Spleen (tissue), 7 donors: ENCODE results near the gene ELFN2.

Source experiments
- POLR2A ChIP-seq, 3 donors: fragments of 450-650 bp; IDR thresholded peaks; one replicate each; pipeline ENCODE4 v1.5.1; 2017; ENCODE audit warnings: antibody characterized with exemption in 3 of 3, mild to moderate bottlenecking in 1 of 3
- TF ChIP-seq, protein P1 (sequence below), 11 experiments: fragments of 200-600 bp in 7 of 11; fragments of 450-650 bp in 4 of 11; sonication (generic) in 4 of 11; IDR thresholded peaks in 8 of 11; conservative IDR thresholded peaks in 3 of 11; 1 replicate in 7 of 11; 2 replicates in 4 of 11; pipeline versions ENCODE4 v1.4.0 to v1.8.0; 2016 to 2021; ENCODE audit warnings: antibody characterized with exemption in 11 of 11, inconsistent platforms in 4 of 11, mild to moderate bottlenecking in 1 of 11
- donor health status: DM: no; HTN: no; CAD: no; lungs with moderate emphysema.
- donor health status: DM: no; HTN: no; CAD: no.
- donor health status: DM: no; HTN: no; CAD: no.

DNA sequence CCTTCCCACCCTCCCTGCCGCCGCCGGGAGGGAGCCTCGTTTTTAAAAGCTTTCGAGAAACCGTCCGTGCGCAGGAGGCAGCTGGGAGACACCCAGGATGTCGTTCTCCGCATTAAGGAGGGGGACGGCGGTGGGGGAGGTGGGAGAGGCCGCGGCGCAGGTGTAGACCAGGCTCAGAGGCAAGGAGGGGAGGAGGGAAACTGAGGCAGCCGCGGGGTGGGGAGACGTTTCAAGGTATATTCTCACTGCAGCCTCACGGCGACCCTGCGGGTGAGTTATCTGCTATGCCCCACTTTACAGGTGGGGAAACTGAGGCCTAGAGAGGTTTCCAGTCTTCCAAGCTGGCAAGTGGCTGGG, 102.3 kb downstream of the ELFN2 start:
- TF ChIP-seq, protein P1, sequence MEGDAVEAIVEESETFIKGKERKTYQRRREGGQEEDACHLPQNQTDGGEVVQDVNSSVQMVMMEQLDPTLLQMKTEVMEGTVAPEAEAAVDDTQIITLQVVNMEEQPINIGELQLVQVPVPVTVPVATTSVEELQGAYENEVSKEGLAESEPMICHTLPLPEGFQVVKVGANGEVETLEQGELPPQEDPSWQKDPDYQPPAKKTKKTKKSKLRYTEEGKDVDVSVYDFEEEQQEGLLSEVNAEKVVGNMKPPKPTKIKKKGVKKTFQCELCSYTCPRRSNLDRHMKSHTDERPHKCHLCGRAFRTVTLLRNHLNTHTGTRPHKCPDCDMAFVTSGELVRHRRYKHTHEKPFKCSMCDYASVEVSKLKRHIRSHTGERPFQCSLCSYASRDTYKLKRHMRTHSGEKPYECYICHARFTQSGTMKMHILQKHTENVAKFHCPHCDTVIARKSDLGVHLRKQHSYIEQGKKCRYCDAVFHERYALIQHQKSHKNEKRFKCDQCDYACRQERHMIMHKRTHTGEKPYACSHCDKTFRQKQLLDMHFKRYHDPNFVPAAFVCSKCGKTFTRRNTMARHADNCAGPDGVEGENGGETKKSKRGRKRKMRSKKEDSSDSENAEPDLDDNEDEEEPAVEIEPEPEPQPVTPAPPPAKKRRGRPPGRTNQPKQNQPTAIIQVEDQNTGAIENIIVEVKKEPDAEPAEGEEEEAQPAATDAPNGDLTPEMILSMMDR (IDR thresholded peaks at IDR 0.05 in 8 of 11, conservative IDR thresholded peaks at IDR 0.05 in 3 of 11), result no peak
- no peak for TF ChIP-seq POLR2A (IDR thresholded peaks at IDR 0.05)
